K562 (cell line): Measurements from ENCODE around the gene FGR. TPM values are rescaled to one million over a fixed set of nuclear protein-coding genes. Genes with fewer than 3 reads are reported as not detected.

Source experiments
- ATF4 ChIP-seq: fragments of 450-650 bp; formaldehyde crosslinking; IDR thresholded peaks from 2 replicates; pipeline ENCODE4 v1.4.0; 2022; ENCODE audit warnings: mild to moderate bottlenecking, moderate library complexity
- DPF2 ChIP-seq: fragments of 450-650 bp; IDR thresholded peaks from 2 replicates; pipeline ENCODE4 v1.6.1; 2016
- ELF4 ChIP-seq: fragments of 450-650 bp; formaldehyde crosslinking; IDR thresholded peaks from 2 replicates; pipeline ENCODE4 v1.4.0; 2022; ENCODE audit warnings: missing genetic modification characterization
- FOXJ3 ChIP-seq: sonication (generic); formaldehyde crosslinking; IDR thresholded peaks from 2 replicates; pipeline ENCODE4 v1.4.0; 2020; ENCODE audit warnings: mild to moderate bottlenecking, missing genetic modification reagents
- FOXK1 ChIP-seq: sonication (generic); formaldehyde crosslinking; IDR thresholded peaks from 2 replicates; pipeline ENCODE4 v1.8.0; 2022; ENCODE audit warnings: missing genetic modification reagents, mild to moderate bottlenecking, borderline replicate concordance
- HMG20A ChIP-seq: fragments of 450-650 bp; formaldehyde crosslinking; conservative IDR thresholded peaks from 2 replicates; pipeline ENCODE4 v1.4.0; 2020; ENCODE audit warnings: mild to moderate bottlenecking, mixed read lengths
- ILF3 ChIP-seq: fragments of 450-650 bp; IDR thresholded peaks from 2 replicates; pipeline ENCODE4 v1.6.1; 2018; ENCODE audit warnings: antibody characterized with exemption, mild to moderate bottlenecking, moderate library complexity, borderline replicate concordance
- PHB ChIP-seq: fragments of 250-450 bp; sonication (Bioruptor Pico); IDR thresholded peaks from 2 replicates; pipeline ENCODE4 v1.5.0; 2021
- POLR2G ChIP-seq: fragments of 200-400 bp; formaldehyde crosslinking; IDR thresholded peaks from 2 replicates; pipeline ENCODE4 v1.6.1; 2017; ENCODE audit warnings: low read depth, mild to moderate bottlenecking, antibody characterized with exemption, low read length, moderate library complexity
- PTTG1 ChIP-seq: fragments of 450-650 bp; IDR thresholded peaks from 2 replicates; pipeline ENCODE4 v1.6.1; 2016; ENCODE audit warnings: low read depth, mild to moderate bottlenecking, missing genetic modification characterization, missing compliant biosample characterization
- SFPQ ChIP-seq: fragments of 200-400 bp; formaldehyde crosslinking; IDR thresholded peaks from 2 replicates; pipeline ENCODE4 v1.6.1; 2017; ENCODE audit warnings: mild to moderate bottlenecking, low read depth, low read length, moderate library complexity
- SRSF3 ChIP-seq: fragments of 200-400 bp; formaldehyde crosslinking; IDR thresholded peaks from 2 replicates; pipeline ENCODE4 v1.6.1; 2016; ENCODE audit warnings: mild to moderate bottlenecking, low read length, moderate library complexity; ENCODE audit not compliant: insufficient read depth
- U2AF1 ChIP-seq: fragments of 200-400 bp; formaldehyde crosslinking; optimal IDR thresholded peaks from 2 replicates; pipeline ENCODE3; 2017; ENCODE audit warnings: mild to moderate bottlenecking, low read depth, low read length, moderate library complexity
- WHSC1 ChIP-seq: IDR thresholded peaks from one replicate; pipeline ENCODE4 v1.6.1; 2012; ENCODE audit warnings: low read length, control low read depth, inconsistent platforms
- ZNF232 ChIP-seq: sonication (generic); formaldehyde crosslinking; IDR thresholded peaks from 2 replicates; pipeline ENCODE4 v1.8.0; 2022; ENCODE audit warnings: mild to moderate bottlenecking, missing genetic modification reagents
- ZNF699 ChIP-seq: fragments of 250-450 bp; sonication (Bioruptor Pico); IDR thresholded peaks from 2 replicates; pipeline ENCODE4 v1.8.0; 2021; ENCODE audit warnings: mild to moderate bottlenecking, moderate library complexity; ENCODE audit not compliant: insufficient replicate concordance
- ZZZ3 ChIP-seq: fragments of 450-650 bp; IDR thresholded peaks from 2 replicates; pipeline ENCODE4 v1.6.1; 2016; ENCODE audit warnings: antibody characterized with exemption, mild to moderate bottlenecking, moderate library complexity
- polyA plus RNA-seq, 8 experiments: library from polyadenylated mRNA; depleted of rRNA in 4 of 8; stranded (reverse) in 5 of 8; unstranded in 3 of 8; fragments of >200 nt; fragmentation: Nextera tagmentation in 2 of 8; fragmentation: Illumina TruSeq in 1 of 8; extraction: Ambion mirVana in 2 of 8; extraction: Trizol in 1 of 8; gene quantifications; 2 replicates each; pipeline versions ENCODE4 v1.2.1 to v1.2.3, GENCODE V29; 2011 to 2014; ENCODE audit warnings: inconsistent platforms in 1 of 8, missing spikeins in 1 of 8
- total RNA-seq, 7 experiments: library from RNA; depleted of rRNA in 6 of 7; stranded (reverse); fragments of >200 nt in 6 of 7; fragmentation: Illumina TruSeq in 2 of 7; extraction: Trizol in 2 of 7; gene quantifications; 2 replicates each; pipeline versions ENCODE4 v1.2.1 to v1.2.3, GENCODE V29; 2011 to 2021; ENCODE audit warnings: low replicate concordance in 1 of 7
- TF ChIP-seq, protein P1 (sequence below): sonication (generic); formaldehyde crosslinking; IDR thresholded peaks from 2 replicates; pipeline ENCODE4 v1.4.0; 2020; ENCODE audit warnings: mild to moderate bottlenecking, missing genetic modification reagents
- TF ChIP-seq, protein P2 (sequence below): fragments of 250-450 bp; sonication (Bioruptor Pico); IDR thresholded peaks from 2 replicates; pipeline ENCODE4 v1.5.1; 2021; ENCODE audit warnings: mild to moderate bottlenecking
- TF ChIP-seq, protein P3 (sequence below): fragments of 250-450 bp; sonication (Bioruptor Pico); IDR thresholded peaks from 2 replicates; pipeline ENCODE4 v1.5.0; 2022; ENCODE audit warnings: mild to moderate bottlenecking

FGR gene
- total and polyA plus RNA-seq, 9 of the 15 experiments (the other 6 are each of a cell fraction or from before 2014, with no cell fraction given): 0.04 to 0.11 TPM; not detected in 7

DNA sequence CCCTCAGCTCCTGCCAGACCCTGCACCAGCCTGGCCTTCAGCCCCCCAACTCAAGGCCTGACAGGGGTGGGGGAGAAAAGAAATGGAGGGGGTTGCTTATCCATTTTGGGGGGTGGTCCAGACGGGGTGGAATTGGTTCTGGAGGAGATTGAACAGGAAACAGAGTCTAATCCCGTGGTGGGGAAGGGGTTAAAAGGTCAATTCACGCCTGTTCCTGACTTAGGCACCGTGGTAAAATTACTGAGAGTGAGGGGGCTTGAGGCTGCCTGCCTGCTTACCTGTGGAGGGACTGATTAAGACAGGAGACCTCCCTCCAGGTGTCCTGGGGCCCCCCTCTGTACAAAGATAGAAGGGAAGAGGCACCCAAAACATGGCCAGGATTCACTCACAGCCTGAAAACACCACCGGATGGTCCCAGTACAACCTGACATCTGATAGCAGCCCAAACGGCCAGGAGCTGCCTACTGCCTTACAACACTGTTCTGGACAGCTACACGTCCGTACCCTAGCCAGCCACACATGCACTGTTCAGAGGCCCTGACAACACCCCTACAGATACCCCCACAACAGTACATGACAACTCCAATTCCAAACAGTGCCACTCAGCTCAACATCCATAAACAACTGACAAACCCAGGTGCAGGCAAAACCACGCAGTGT lies 62.8 kb downstream of the FGR start (continued):
- TF ChIP-seq, protein P1, sequence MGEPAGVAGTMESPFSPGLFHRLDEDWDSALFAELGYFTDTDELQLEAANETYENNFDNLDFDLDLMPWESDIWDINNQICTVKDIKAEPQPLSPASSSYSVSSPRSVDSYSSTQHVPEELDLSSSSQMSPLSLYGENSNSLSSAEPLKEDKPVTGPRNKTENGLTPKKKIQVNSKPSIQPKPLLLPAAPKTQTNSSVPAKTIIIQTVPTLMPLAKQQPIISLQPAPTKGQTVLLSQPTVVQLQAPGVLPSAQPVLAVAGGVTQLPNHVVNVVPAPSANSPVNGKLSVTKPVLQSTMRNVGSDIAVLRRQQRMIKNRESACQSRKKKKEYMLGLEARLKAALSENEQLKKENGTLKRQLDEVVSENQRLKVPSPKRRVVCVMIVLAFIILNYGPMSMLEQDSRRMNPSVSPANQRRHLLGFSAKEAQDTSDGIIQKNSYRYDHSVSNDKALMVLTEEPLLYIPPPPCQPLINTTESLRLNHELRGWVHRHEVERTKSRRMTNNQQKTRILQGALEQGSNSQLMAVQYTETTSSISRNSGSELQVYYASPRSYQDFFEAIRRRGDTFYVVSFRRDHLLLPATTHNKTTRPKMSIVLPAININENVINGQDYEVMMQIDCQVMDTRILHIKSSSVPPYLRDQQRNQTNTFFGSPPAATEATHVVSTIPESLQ (CRISPR knock-in tag): 0 out of 2 replicates have a peak, but pooled peaks have one; percentile 40
- TF ChIP-seq, protein P2, sequence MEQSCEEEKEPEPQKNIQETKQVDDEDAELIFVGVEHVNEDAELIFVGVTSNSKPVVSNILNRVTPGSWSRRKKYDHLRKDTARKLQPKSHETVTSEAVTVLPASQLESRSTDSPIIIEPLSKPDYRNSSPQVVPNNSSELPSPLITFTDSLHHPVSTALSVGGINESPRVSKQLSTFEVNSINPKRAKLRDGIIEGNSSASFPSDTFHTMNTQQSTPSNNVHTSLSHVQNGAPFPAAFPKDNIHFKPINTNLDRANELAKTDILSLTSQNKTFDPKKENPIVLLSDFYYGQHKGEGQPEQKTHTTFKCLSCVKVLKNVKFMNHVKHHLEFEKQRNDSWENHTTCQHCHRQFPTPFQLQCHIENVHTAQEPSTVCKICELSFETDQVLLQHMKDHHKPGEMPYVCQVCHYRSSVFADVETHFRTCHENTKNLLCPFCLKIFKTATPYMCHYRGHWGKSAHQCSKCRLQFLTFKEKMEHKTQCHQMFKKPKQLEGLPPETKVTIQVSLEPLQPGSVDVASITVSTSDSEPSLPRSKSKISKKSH (CRISPR knock-in tag): no peak
- TF ChIP-seq, protein P3, sequence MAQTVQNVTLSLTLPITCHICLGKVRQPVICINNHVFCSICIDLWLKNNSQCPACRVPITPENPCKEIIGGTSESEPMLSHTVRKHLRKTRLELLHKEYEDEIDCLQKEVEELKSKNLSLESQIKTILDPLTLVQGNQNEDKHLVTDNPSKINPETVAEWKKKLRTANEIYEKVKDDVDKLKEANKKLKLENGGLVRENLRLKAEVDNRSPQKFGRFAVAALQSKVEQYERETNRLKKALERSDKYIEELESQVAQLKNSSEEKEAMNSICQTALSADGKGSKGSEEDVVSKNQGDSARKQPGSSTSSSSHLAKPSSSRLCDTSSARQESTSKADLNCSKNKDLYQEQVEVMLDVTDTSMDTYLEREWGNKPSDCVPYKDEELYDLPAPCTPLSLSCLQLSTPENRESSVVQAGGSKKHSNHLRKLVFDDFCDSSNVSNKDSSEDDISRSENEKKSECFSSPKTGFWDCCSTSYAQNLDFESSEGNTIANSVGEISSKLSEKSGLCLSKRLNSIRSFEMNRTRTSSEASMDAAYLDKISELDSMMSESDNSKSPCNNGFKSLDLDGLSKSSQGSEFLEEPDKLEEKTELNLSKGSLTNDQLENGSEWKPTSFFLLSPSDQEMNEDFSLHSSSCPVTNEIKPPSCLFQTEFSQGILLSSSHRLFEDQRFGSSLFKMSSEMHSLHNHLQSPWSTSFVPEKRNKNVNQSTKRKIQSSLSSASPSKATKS (CRISPR knock-in tag): no peak
- TF ChIP-seq HMG20A (CRISPR knock-in tag) (no peak), SRSF3 (no peak), PHB (CRISPR knock-in tag) (no peak), FOXK1 (0 out of 2 replicates have a peak, but pooled peaks have one; percentile 51), ZNF699 (CRISPR knock-in tag) (no peak), U2AF1 (no peak), FOXJ3 (CRISPR knock-in tag) (no peak), DPF2 (peak; percentile 36; the same call in 1 of the 2 replicates), ELF4 (CRISPR knock-in tag) (no peak), ZZZ3 (no peak), POLR2G (no peak), WHSC1 (no peak), PTTG1 (no peak), ATF4 (CRISPR knock-in tag) (no peak), SFPQ (no peak), ZNF232 (CRISPR knock-in tag) (no peak), ILF3 (no peak)
